Subcutaneous abdominal adipose tissue (tissue), 5 donors: ENCODE results near the gene UNC93A.
"Not testable (repeated sequence)": the region's sequence is repeated elsewhere in the genome, so short reads cannot be mapped to it uniquely, and the experiment has no call there.

ENCODE experiments used
- H3K27ac ChIP-seq: one replicate; pipeline ENCODE4 v1.7.0; 2013; ENCODE audit warnings: low read depth, mild to moderate bottlenecking, inconsistent platforms, low read length, moderate library complexity
- H3K27me3 ChIP-seq, 5 donors: one replicate each; pipeline ENCODE4 v1.7.0; 2013; ENCODE audit warnings: low read length in 5 of 5, inconsistent platforms in 1 of 5; ENCODE audit not compliant: control insufficient read depth in 5 of 5, insufficient read depth in 4 of 5
- H3K36me3 ChIP-seq, 5 donors: one replicate each; pipeline ENCODE4 v1.7.0; 2013; ENCODE audit warnings: low read length in 5 of 5; ENCODE audit not compliant: control insufficient read depth in 5 of 5, insufficient read depth in 5 of 5
- H3K4me1 ChIP-seq, 5 donors: one replicate each; pipeline ENCODE4 v1.7.0; 2013; ENCODE audit warnings: low read length in 5 of 5, mild to moderate bottlenecking in 3 of 5, moderate library complexity in 1 of 5; ENCODE audit not compliant: control insufficient read depth in 5 of 5, insufficient read depth in 5 of 5
- H3K4me3 ChIP-seq, 5 donors: one replicate each; pipeline ENCODE4 v1.7.0; 2013; ENCODE audit warnings: low read length in 5 of 5, low read depth in 1 of 5
- H3K9ac ChIP-seq, 5 donors: one replicate each; pipeline ENCODE4 v1.7.0; 2013; ENCODE audit warnings: low read length in 5 of 5, mild to moderate bottlenecking in 4 of 5, moderate library complexity in 3 of 5
- H3K9me3 ChIP-seq, 5 donors: one replicate each; pipeline ENCODE4 v1.7.0; 2013; ENCODE audit warnings: low read length in 5 of 5; ENCODE audit not compliant: control insufficient read depth in 5 of 5
- donor health status: healthy.
- donor health status: healthy.
- donor health status: healthy.
- donor health status: healthy.
- donor health status: healthy.

The UNC93A gene

DNA sequence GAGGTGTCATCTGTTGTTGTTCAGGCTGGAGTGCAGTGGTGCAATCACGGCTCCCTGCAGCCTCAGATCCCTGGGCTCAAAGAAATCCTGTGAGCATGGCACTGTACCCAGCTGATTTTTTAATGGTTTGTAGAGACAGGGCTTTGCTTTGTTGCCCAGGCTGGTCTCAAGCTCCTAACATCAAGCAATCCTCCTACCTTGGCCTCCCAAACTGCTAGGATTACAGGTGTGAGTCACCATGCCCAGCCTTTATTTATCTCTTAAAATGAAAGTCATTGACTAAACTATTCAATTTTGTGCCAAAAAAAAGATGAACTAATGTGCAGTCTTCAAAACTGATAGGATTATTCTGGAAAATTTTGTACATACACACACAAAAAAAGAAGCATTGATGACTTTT is 38.8 kb upstream of the UNC93A start:
- Histone ChIP-seq H3K4me3 (no peak overlapping the region), H3K9ac (no peak overlapping the region), H3K36me3 (no peaks in the 10 kb centered on the region), H3K9me3 (peaks cover 0 to 16% (median 5%) of the 10 kb centered on the region in 5 donors), H3K27ac (no peak overlapping the region), H3K27me3 (peaks cover 0 to 9% (median 6%) of the 10 kb centered on the region in 5 donors), H3K4me1 (no peaks in the 10 kb centered on the region)

DNA sequence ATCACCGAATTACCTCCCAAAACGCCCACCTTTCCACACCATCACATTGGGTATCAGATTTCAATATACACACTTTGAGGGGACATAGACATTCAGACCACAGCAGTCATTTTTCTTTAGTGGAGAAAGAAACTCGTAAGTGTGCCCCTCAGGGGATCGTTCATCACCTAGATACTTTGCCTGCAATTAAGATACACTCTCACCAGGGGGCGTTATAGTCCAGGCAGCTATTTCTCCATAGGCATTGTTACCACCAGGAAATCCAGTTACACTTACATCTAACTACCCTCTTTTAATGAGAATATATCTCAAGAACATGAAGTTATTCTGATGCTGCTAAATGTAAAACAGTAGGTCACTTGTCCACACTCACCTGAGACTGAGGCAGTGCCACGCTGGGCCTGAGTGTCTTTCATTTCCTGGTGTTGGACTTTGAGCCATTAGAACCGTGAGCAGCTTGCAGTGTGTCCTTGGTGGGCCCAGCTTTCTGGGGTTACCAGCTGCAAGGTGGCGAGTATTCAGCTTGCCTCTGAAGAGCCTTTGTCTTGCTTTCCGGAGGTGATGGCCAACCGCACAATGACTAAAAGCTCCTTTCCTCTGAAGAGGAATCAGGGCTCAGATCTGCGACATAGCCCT is 35.1 kb upstream of the UNC93A start:
- Histone ChIP-seq H3K4me1 (no peaks in the 10 kb centered on the region), H3K9me3 (peaks cover 0 to 16% (median 5%) of the 10 kb centered on the region in 5 donors), H3K27me3 (peaks cover 0 to 5% (median 3%) of the 10 kb centered on the region in 5 donors), H3K9ac (no peak overlapping the region), H3K27ac (no peak overlapping the region), H3K4me3 (no peak overlapping the region), H3K36me3 (no peaks in the 10 kb centered on the region)

DNA sequence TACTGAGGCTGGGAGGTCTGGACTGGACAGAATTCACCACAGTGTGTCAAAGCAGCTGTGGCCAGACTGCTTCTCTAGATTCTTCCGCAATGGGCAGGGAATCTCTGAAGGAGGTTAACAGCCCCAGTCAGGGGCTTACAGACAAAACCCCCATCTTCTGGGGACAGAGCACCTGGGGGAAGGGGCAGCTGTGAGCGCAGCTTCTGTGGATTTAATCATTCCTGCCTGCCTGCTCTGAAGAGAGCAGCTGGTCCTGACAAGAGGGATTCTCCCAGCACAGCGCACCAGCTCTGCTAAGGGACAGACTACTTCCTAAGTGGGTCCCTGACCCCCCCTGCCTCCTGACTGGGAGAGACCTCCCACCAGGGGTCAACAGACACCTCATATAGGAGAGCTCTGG is 32.5 kb upstream of the UNC93A start:
- no peaks in the 10 kb centered on the region for H3K4me1 ChIP-seq
- peaks cover 0 to 5% (median 3%) of the 10 kb centered on the region in 5 donors for H3K27me3 ChIP-seq
- no peak overlapping the region for H3K9ac ChIP-seq
- H3K27ac ChIP-seq: no peak overlapping the region
- peaks cover 0 to 16% (median 5%) of the 10 kb centered on the region in 5 donors for H3K9me3 ChIP-seq
- H3K4me3 ChIP-seq: no peak overlapping the region
- H3K36me3 ChIP-seq: no peaks in the 10 kb centered on the region

DNA sequence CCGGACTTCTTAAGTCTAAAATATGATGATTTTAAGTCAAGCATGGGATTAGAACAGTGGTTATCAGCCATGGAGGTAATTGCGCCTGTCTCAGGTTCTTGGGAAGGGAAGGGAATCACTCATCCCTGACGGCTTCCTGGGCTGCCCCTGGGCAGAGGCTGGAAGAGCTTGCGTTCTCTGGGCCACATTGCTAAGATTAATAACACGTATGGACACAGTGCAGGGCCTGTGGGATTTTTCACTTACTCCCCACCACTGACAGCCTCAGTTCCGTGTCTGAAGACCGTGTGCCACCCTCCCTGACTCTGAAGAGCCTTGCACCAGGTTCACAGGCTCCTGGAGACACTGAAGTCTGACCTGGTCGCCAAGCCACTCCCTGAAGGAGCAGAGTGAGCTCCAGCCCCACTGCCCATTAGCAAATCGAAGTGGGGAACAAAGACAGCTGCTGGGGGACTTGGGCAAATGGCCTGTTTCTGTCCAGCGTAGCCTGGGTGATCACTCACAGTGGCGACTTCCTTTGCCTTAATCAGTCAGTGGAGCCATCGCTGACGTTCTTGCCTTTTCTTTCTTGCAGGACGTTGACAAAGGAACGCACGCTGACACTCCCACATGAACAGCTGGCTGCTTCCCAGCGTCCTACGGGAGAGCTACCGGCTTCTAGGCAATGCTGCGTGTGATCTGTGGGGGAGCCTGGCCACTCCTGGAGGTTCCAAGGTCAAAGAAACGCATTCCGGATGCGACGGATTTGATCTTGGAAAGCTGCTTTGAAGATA is 24.9 kb upstream of the UNC93A start:
- H3K4me1 ChIP-seq, H3K27ac ChIP-seq, H3K36me3 ChIP-seq, H3K27me3 ChIP-seq, H3K4me3 ChIP-seq, H3K9me3 ChIP-seq, H3K9ac ChIP-seq: not testable (repeated sequence)

DNA sequence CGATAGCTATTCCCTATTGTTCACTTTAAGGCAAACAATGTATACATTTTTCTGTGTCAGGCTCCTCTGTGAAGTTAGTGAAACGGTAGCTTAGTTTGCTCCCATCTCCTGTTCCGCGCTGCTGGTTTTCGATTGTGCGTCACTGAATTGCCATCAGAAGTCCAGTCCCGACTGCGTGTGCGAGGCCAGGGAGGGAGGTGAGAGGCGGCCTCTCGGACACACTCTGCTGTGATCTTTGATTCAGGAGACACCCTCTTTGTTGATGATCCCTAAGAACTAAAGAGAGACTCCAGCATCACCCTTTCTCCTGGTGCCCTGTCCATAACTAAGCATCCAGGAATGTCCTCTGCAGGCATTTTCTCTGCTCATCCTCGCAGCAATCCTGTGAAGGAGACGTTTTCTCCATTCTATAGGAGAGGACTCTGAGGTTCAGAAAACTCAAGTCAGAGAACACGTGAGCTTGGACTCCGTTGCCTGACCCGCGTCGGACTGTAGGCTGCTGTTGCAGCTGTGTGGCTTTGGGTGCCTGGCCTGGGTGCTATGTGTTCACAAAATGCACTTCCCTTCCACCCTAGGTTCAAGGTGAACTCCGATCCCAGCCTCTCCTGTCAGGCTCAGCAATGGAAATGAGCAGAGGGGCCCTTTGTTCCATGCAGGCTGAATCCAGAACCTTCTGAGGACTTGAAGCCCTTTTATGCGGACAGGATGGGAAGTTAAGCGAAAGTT is 24.1 kb upstream of the UNC93A start:
- H3K9me3 ChIP-seq: no peaks in the 10 kb centered on the region
- no peak overlapping the region for H3K9ac ChIP-seq
- H3K27me3 ChIP-seq: peaks cover 0 to 8% (median 0%) of the 10 kb centered on the region in 5 donors
- H3K36me3 ChIP-seq: no peaks in the 10 kb centered on the region
- H3K27ac ChIP-seq: no peak overlapping the region
- H3K4me3 ChIP-seq: no peak overlapping the region
- H3K4me1 ChIP-seq: no peaks in the 10 kb centered on the region

DNA sequence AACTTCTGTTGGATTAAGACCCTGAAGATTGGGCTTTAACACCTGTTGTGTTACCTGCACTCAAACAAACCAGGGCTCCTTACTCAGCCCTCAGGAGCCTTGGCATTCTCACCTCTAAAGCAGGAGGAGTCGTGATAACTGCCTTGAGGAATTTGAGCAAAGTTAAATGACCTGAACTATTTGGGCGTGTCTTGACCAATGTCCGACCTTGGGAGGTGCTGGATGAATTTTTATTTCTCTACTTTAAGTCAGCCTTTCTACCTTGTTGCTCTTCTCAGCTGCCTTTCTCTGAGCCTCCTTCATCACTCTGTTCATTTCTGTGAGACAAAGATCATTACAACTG is 23.6 kb upstream of the UNC93A start:
- not testable (repeated sequence) for H3K36me3 ChIP-seq, H3K27ac ChIP-seq, H3K9ac ChIP-seq, H3K4me3 ChIP-seq, H3K27me3 ChIP-seq, H3K9me3 ChIP-seq, H3K4me1 ChIP-seq

DNA sequence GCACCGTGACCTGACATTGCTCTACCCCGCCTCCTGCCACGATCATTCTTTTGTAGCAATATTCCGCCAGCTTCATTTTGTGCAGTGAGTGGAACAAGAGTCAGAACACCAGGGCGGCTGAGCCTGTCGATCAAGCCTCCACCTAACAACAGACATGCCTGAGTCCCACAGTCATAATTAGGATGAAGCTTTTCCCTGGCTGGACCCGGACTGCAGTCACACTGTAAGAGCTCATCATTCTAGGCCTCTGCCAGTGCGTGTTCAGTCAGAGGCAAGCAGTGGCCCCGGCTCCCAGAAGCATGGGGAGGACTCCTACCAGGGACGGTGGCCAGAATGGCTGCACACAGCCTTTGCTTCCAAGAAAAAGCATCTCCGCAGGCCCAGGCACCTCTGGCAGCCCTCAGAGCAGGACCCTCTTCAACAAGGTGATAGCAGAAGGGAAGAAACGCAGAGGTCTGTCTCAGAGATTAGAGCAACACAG is 23.2 kb upstream of the UNC93A start:
- H3K27me3 ChIP-seq: peaks cover 0 to 8% (median 0%) of the 10 kb centered on the region in 5 donors
- H3K27ac ChIP-seq: no peak overlapping the region

DNA sequence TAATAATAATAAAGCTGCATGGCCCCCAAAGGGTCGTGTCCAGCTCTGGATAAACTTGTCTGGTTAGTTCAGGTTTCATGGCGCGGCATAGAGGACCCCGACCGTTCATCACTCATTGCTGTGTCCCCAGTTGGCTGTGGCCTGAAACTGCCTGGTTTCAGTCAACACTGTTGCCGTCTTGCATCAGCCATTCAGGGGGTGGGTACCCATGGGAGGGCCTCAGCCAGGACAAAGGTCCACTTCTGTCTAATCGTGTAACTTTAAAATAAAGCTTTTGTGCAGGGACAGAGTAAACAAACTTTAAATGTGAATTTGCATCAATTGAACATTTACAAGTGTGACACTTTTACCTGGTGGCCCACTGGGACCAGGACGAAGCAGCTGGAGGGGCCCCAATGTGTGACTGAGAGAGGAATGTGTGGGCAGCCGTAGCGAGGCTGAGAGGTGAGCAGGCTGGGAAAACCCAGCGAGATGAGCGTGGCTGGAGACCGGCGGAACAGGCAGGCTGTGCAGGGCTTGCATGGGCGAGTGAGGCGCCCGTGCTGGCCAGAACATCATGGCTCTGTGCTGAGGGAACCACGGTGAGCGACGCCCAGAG is 22.3 kb upstream of the UNC93A start:
- no peaks in the 10 kb centered on the region for H3K36me3 ChIP-seq
- H3K9ac ChIP-seq: no peak overlapping the region
- H3K9me3 ChIP-seq: no peaks in the 10 kb centered on the region
- H3K4me3 ChIP-seq: no peak overlapping the region
- H3K27ac ChIP-seq: no peak overlapping the region
- H3K27me3 ChIP-seq: peaks cover 0 to 8% (median 0%) of the 10 kb centered on the region in 5 donors
- no peaks in the 10 kb centered on the region for H3K4me1 ChIP-seq

More for the DNA sequence above, 23.2 kb upstream of the UNC93A start:
- no peaks in the 10 kb centered on the region for H3K36me3 ChIP-seq
- no peak overlapping the region for H3K4me3 ChIP-seq
- H3K9me3 ChIP-seq: no peaks in the 10 kb centered on the region
- H3K9ac ChIP-seq: no peak overlapping the region
- no peaks in the 10 kb centered on the region for H3K4me1 ChIP-seq

DNA sequence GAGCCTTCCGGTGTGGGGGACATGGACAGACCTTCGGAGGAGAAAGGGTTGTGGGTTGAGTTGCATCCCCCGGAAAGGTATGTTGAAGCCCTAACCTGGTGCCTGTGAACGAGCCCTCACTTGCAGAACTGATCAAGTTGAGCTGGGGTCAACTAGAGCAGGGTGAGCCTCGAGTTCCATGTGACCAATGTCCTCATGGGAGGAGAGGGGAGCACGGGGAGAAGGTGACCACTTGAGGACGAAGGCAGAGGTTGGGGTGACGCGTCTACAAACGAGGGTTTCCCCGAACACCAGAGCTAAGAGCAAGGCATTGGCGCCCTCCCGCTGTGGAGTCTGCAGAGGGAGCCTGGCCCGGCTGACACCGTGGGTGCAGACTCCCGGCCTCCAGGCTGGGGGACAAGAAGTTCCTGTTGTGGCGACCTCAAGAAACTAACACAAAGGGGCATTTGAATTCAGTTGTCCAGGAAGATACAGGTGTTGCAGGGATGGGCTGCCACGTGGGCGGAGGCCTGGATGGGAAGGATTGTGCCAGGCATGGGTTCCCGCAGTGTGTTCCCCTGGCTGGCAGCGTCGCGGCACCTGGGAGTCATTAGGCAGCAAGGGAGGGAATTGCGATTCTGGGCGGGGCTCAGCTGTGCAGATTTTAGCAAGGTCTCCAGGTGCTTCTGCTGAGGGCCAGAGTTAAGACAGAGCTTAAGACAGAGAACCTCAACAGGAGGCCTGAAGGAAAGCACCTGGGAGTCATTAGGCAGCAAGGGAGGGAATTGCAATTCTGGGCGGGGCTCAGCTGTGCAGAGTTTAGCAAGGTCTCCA is 20.4 kb upstream of the UNC93A start:
- no peaks in the 10 kb centered on the region for H3K4me1 ChIP-seq
- no peaks in the 10 kb centered on the region for H3K36me3 ChIP-seq
- H3K27me3 ChIP-seq: peaks cover 0 to 8% (median 0%) of the 10 kb centered on the region in 5 donors
- H3K9me3 ChIP-seq: no peaks in the 10 kb centered on the region
- no peak overlapping the region for H3K4me3 ChIP-seq
- H3K9ac ChIP-seq: no peak overlapping the region
- no peak overlapping the region for H3K27ac ChIP-seq
